ENCODE measurements around the gene PALLD.
"Not testable (repeated sequence)": the region's sequence is repeated elsewhere in the genome, so short reads cannot be mapped to it uniquely, and the experiment has no call there.

Gene PALLD

DNA sequence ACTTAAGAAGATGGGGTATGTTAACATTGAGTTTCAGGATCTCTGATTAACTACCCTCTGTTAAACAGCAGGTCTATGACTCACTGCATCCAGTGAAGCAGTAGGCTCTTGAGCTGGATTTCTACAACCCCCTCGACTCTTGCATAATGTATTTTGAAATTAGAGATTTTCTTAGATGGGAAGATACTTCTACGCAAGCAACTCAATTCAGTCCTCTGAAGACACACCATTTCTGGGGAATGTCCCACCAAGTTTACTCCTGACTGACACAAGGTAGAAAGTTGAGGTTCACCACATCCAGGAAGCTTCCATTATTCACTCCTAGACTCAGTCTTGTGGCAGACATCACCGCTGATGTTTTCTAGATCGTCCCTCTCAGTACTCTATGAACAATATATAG, 12.9 kb downstream of the PALLD start (continued):
- TF ChIP-seq ZBTB21 (tag by site-specific recombination; IDR thresholded peaks at IDR 0.05) (no peak), ZNF121 (tag by site-specific recombination; IDR thresholded peaks at IDR 0.05) (no peak)

DNA sequence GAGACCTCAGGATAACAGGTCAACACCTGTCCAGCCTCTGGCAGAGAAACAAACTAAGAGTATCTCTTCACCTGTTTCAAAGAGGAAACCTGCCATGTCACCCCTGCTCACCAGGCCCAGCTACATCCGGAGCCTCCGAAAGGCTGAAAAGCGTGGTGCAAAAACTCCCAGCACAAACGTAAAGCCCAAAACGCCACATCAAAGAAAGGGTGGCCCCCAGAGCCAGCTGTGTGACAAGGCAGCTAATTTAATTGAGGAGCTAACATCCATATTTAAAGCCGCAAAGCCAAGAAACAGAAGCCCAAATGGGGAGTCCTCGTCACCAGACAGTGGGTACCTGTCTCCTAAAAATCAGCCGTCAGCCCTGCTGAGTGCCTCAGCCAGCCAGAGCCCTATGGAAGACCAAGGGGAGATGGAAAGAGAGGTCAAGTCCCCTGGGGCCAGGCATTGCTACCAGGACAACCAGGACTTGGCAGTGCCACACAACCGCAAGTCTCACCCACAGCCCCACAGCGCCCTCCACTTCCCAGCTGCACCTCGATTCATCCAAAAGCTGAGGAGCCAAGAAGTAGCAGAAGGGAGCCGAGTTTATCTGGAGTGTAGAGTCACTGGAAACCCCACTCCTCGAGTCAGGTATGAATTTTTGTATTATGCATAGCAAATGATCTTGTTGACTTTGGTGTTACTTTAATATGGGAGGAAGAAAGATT, 15.1 kb downstream of the PALLD start:
- Histone ChIP-seq H3K27ac (ENCODE audit: extremely low read depth, low read depth, low read length) (no peak overlapping the region), H3K9me3 (ENCODE audit: control insufficient read depth, insufficient read depth, low read depth, low read length) (no peaks in the 10 kb centered on the region), H3K4me1 (ENCODE audit: control insufficient read depth, insufficient read depth, low read length) (no peaks in the 10 kb centered on the region), H3K36me3 (ENCODE audit: control insufficient read depth in 2 of 2, insufficient read depth in 1 of 2, low read length in 2 of 2) (no peaks in the 10 kb centered on the region), H3K4me3 (ENCODE audit: low read depth, low read length) (no peak overlapping the region)
- TF ChIP-seq SP3 (tag by site-specific recombination; IDR thresholded peaks at IDR 0.05) (no peak), ZNF571 (tag by site-specific recombination; IDR thresholded peaks at IDR 0.05) (no peak), ZNF350 (tag by site-specific recombination; IDR thresholded peaks at IDR 0.05) (no peak), ZNF121 (tag by site-specific recombination; IDR thresholded peaks at IDR 0.05) (no peak), RBAK (tag by site-specific recombination; IDR thresholded peaks at IDR 0.05) (no peak), ZNF19 (tag by site-specific recombination; IDR thresholded peaks at IDR 0.05; ENCODE audit: low read depth) (no peak), ZNF174 (tag by site-specific recombination; IDR thresholded peaks at IDR 0.05) (no peak), ZNF670 (tag by site-specific recombination; IDR thresholded peaks at IDR 0.05; ENCODE audit: low read depth) (no peak), ZNF621 (tag by site-specific recombination; IDR thresholded peaks at IDR 0.05) (no peak), ZNF701 (tag by site-specific recombination; IDR thresholded peaks at IDR 0.05) (no peak)
- TF ChIP-seq, protein P1, sequence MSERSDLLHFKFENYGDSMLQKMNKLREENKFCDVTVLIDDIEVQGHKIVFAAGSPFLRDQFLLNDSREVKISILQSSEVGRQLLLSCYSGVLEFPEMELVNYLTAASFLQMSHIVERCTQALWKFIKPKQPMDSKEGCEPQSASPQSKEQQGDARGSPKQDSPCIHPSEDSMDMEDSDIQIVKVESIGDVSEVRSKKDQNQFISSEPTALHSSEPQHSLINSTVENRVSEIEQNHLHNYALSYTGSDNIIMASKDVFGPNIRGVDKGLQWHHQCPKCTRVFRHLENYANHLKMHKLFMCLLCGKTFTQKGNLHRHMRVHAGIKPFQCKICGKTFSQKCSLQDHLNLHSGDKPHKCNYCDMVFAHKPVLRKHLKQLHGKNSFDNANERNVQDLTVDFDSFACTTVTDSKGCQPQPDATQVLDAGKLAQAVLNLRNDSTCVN (tag by site-specific recombination; optimal IDR thresholded peaks at IDR 0.05), result no peak
- TF ChIP-seq, protein P2, sequence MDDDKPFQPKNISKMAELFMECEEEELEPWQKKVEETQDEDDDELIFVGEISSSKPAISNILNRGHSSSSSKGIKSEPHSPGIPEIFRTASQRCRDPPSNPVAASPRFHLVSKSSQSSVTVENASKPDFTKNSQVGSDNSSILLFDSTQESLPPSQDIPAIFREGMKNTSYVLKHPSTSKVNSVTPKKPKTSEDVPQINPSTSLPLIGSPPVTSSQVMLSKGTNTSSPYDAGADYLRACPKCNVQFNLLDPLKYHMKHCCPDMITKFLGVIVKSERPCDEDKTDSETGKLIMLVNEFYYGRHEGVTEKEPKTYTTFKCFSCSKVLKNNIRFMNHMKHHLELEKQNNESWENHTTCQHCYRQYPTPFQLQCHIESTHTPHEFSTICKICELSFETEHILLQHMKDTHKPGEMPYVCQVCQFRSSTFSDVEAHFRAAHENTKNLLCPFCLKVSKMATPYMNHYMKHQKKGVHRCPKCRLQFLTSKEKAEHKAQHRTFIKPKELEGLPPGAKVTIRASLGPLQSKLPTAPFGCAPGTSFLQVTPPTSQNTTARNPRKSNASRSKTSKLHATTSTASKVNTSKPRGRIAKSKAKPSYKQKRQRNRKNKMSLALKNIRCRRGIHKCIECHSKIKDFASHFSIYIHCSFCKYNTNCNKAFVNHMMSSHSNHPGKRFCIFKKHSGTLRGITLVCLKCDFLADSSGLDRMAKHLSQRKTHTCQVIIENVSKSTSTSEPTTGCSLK (tag by site-specific recombination; IDR thresholded peaks at IDR 0.05), result no peak
- ChIA-PET CTCF (interaction anchor here (0.6 to 1.1 kb wide), 2 partner anchors 38 to 67 kb away, joined by 3 read pairs; no protein-coding TSS in a partner anchor), POLR2A (no interaction called here)

DNA sequence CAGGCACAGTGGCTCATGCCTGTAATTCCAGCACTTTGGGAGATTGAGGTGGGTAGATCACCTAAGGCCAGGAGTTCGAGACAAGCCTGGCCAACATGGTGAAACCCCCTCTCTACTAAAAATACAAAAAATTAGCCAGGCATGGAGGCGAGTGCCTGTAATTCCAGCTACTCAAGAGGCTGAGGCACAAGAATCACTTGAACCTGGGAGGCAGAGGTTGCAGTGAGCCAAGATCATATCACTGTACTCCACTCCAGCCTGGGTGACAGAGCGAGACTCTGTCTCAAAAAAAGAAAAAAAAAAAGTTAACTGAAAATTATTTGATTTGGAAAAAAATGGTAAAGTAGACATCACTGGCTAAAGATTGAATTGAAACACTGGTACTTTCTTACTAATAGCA, 17.0 kb downstream of the PALLD start:
- CTCF ChIA-PET, result interaction anchor here (0.7 to 1.4 kb wide), 8 partner anchors 18 to 1239 kb away, joined by 3 to 6 read pairs (median 3); no protein-coding TSS in a partner anchor
- POLR2A ChIA-PET, result not testable (repeated sequence)

DNA sequence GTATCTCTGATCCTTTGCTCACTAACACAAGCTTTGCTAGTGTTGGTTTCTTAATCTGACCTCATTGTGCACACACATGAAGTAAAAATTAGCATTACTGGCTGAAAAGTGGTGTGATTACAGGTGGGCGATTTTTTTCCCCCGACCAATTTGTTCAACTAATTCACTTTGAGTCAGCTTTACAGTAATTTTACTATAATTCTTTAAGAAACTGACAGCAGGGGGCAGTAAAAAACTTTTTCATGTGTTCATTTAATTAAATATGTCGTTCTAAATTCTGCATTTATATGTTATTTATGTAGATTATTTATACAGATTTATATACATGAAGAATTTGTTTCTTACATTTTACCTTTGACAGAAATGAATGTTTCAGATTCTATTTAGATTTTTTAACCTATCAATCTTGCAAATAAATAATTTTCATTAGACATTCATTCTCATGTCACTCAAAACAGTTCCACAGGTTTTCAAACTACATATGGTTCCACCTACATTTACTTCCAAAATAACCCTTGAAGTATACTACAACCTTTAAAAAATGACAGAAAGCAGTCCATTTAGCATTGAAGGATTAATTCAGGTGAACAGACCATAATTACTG, 17.5 kb downstream of the PALLD start:
- TF ChIP-seq ZNF654 (tag by site-specific recombination; IDR thresholded peaks at IDR 0.05; ENCODE audit: low read depth) (peak; percentile 49), SP7 (tag by site-specific recombination; IDR thresholded peaks at IDR 0.05) (no peak), TCF7L2 (IDR thresholded peaks at IDR 0.05; ENCODE audit: borderline replicate concordance, low read depth, low read length) (no peak), SCRT2 (tag by site-specific recombination; IDR thresholded peaks at IDR 0.05) (no peak), ZNF426 (tag by site-specific recombination; IDR thresholded peaks at IDR 0.05) (no peak), ZNF521 (tag by site-specific recombination; IDR thresholded peaks at IDR 0.05) (no peak)
- TF ChIP-seq, protein P3, sequence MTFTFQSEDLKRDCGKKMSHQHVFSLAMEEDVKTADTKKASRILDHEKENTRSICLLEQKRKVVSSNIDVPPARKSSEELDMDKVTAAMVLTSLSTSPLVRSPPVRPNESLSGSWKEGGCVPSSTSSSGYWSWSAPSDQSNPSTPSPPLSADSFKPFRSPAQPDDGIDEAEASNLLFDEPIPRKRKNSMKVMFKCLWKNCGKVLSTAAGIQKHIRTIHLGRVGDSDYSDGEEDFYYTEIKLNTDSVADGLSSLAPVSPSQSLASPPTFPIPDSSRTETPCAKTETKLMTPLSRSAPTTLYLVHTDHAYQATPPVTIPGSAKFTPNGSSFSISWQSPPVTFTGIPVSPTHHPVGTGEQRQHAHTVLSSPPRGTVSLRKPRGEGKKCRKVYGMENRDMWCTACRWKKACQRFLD (tag by site-specific recombination; IDR thresholded peaks at IDR 0.05), result no peak
- Histone ChIP-seq H3K4me3 (ENCODE audit: low read depth, low read length) (no peak overlapping the region), H3K4me1 (ENCODE audit: control insufficient read depth, insufficient read depth, low read length) (no peaks in the 10 kb centered on the region), H3K27ac (ENCODE audit: extremely low read depth, low read depth, low read length) (no peak overlapping the region), H3K9me3 (ENCODE audit: control insufficient read depth, insufficient read depth, low read depth, low read length) (no peaks in the 10 kb centered on the region), H3K36me3 (ENCODE audit: control insufficient read depth in 2 of 2, insufficient read depth in 1 of 2, low read length in 2 of 2) (no peaks in the 10 kb centered on the region)
- ChIA-PET CTCF (interaction anchor here (0.5 to 1.4 kb wide), 11 partner anchors 8 to 1239 kb away, joined by 3 to 6 read pairs (median 3); no protein-coding TSS in a partner anchor), POLR2A (no interaction called here)

More for the DNA sequence above, 17.0 kb downstream of the PALLD start:
- H3K36me3 ChIP-seq (ENCODE audit: control insufficient read depth in 2 of 2, insufficient read depth in 1 of 2, low read length in 2 of 2); H3K4me3 ChIP-seq (ENCODE audit: low read depth, low read length); H3K27ac ChIP-seq (ENCODE audit: extremely low read depth, low read depth, low read length); H3K9me3 ChIP-seq (ENCODE audit: control insufficient read depth, insufficient read depth, low read depth, low read length); H3K4me1 ChIP-seq (ENCODE audit: control insufficient read depth, insufficient read depth, low read length): not testable (repeated sequence)

Data from HEK293 (cell line).